ENCODE measurements around the gene CERS1.

DNA sequence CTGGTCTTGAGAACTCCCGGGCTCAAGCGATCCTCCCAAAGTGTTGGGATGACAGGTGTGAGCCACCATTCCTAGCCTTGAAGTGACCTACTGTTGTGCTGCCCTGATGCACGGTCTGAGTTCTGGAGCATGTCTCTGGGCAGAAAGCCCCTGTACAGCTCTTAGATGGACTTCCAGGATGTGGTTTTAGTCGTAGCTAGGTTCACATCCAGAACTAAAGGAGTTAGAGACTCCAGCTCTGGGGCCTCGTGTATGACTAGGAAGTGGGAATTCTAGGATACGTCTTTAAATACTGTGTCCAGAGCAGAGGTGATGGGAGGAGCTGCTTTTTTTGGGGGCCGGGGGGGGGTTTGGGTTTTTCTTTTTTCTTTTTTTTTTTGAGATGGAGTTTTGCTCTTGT, 52.0 kb downstream of the CERS1 start:
- TF ChIP-seq, protein P1, sequence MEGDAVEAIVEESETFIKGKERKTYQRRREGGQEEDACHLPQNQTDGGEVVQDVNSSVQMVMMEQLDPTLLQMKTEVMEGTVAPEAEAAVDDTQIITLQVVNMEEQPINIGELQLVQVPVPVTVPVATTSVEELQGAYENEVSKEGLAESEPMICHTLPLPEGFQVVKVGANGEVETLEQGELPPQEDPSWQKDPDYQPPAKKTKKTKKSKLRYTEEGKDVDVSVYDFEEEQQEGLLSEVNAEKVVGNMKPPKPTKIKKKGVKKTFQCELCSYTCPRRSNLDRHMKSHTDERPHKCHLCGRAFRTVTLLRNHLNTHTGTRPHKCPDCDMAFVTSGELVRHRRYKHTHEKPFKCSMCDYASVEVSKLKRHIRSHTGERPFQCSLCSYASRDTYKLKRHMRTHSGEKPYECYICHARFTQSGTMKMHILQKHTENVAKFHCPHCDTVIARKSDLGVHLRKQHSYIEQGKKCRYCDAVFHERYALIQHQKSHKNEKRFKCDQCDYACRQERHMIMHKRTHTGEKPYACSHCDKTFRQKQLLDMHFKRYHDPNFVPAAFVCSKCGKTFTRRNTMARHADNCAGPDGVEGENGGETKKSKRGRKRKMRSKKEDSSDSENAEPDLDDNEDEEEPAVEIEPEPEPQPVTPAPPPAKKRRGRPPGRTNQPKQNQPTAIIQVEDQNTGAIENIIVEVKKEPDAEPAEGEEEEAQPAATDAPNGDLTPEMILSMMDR (IDR thresholded peaks at IDR 0.05; ENCODE audit: low read depth, low read length, missing input control): no peak
- TF ChIP-seq TAF1 (conservative IDR thresholded peaks at IDR 0.05): no peak
- TF ChIP-seq, protein P2, sequence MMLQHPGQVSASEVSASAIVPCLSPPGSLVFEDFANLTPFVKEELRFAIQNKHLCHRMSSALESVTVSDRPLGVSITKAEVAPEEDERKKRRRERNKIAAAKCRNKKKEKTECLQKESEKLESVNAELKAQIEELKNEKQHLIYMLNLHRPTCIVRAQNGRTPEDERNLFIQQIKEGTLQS (IDR thresholded peaks at IDR 0.05): no peak
